Effector memory CD4-positive, alpha-beta T cell (primary cell): ENCODE measurements around the gene ZNF736.
"Not testable (repeated sequence)": the region's sequence is repeated elsewhere in the genome, so short reads cannot be mapped to it uniquely, and the experiment has no call there.

Experiments
- DNase-seq, 3 donors: peaks; one replicate each; pipeline ENCODE4 v3.0.0-alpha.2; 2020
- H3K27ac ChIP-seq: 2 replicates; pipeline ENCODE4 v1.7.0; 2013; ENCODE audit warnings: mild to moderate bottlenecking, low read length, moderate library complexity; ENCODE audit not compliant: insufficient read depth, poor library complexity, severe bottlenecking
- H3K27me3 ChIP-seq: replicated peaks from 2 replicates; pipeline ENCODE4 v1.7.0; 2013; ENCODE audit warnings: mild to moderate bottlenecking, low read length; ENCODE audit not compliant: insufficient read depth, control insufficient read depth, poor library complexity, severe bottlenecking
- H3K36me3 ChIP-seq: 2 replicates; pipeline ENCODE4 v1.7.0; 2013; ENCODE audit warnings: mild to moderate bottlenecking, low read length, moderate library complexity; ENCODE audit not compliant: control insufficient read depth, insufficient read depth
- H3K4me1 ChIP-seq: 2 replicates; pipeline ENCODE4 v1.7.0; 2013; ENCODE audit warnings: low read length, mild to moderate bottlenecking; ENCODE audit not compliant: control insufficient read depth, insufficient read depth, poor library complexity, severe bottlenecking
- H3K4me3 ChIP-seq: 2 replicates; pipeline ENCODE4 v1.7.0; 2013; ENCODE audit warnings: low read length, low read depth, mild to moderate bottlenecking; ENCODE audit not compliant: insufficient read depth, poor library complexity, severe bottlenecking
- H3K9me3 ChIP-seq: 2 replicates; pipeline ENCODE4 v1.7.0; 2013; ENCODE audit warnings: mild to moderate bottlenecking, low read length, moderate library complexity; ENCODE audit not compliant: control insufficient read depth

Gene ZNF736

DNA sequence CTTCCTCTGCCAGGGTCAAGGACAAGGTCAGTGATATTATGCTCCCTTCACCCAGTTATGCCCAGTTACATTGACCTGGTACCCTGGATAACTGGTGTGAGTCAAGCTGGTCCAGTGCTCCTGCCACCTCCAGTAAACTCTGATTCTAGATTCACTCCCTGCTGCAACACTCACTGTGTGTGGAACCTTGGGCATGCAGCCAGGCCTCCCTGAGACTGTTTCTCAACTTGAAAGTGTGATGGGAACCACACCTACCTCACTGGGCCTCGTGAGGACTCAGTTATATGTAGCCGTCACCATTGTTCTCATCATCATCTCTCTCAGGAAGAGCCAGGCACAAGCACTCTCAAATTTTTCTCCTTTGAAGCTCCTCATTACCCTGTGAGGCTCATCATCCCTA, 935 bp upstream of the ZNF736 start:
- H3K9me3 ChIP-seq = no peaks in the 10 kb centered on the region
- peaks cover 8% of the 10 kb centered on the region for H3K4me1 ChIP-seq
- DNase-seq = no peak
- no peaks in the 10 kb centered on the region for H3K27me3 ChIP-seq
- no peak overlapping the region for H3K4me3 ChIP-seq
- no peak overlapping the region for H3K27ac ChIP-seq
- no peaks in the 10 kb centered on the region for H3K36me3 ChIP-seq

- no peak for DNase-seq
- Histone ChIP-seq H3K27me3 (no peaks in the 10 kb centered on the region), H3K36me3 (no peaks in the 10 kb centered on the region), H3K9me3 (no peaks in the 10 kb centered on the region), H3K4me1 (peaks cover 6% of the 10 kb centered on the region), H3K27ac (peak overlapping the region; percentile 61), H3K4me3 (peak overlapping the region; percentile 92)
Observed at GRCh38 chr7:64314566-64314965, 805 bp downstream of the ZNF736 start.

DNA sequence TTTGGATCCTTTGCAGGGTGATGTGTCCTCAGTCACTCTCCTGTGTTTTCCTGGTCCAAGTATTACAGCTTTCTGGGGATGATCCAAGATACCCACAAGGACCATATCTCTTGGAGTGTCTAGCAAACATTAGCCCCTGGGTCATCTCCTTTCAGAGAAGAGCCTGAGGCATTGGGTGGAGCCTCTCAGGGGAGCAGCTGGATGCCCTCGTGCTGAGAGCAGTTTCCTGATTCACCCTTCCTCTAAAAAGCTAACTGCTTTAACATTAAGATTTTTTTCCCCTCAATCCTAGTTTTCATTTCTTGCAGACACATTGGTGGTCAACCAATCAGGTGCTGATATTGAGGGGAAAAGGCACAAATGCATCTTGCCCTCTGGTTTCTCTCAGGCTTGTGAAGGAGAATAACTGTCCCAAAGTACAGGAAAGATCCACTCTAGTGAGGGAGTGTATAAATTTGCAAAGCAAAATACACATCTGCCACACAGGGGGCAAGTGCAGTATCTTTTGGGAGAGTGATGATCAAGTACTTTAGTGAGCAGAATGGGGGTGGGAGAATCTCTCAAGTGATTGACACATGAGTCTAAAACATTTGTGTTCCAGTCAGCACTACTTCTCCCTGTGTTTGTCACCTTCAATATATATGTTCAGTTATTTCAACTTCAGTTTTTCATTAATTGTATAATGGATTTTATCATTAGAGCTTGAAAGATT, 2.4 kb downstream of the ZNF736 start:
- not testable (repeated sequence) for H3K27ac ChIP-seq, H3K36me3 ChIP-seq, H3K27me3 ChIP-seq, DNase-seq, H3K9me3 ChIP-seq, H3K4me3 ChIP-seq, H3K4me1 ChIP-seq

- H3K4me3 ChIP-seq = no peak overlapping the region
Observed at GRCh38 chr7:64320547-64321513, 7.1 kb downstream of the ZNF736 start.

DNA sequence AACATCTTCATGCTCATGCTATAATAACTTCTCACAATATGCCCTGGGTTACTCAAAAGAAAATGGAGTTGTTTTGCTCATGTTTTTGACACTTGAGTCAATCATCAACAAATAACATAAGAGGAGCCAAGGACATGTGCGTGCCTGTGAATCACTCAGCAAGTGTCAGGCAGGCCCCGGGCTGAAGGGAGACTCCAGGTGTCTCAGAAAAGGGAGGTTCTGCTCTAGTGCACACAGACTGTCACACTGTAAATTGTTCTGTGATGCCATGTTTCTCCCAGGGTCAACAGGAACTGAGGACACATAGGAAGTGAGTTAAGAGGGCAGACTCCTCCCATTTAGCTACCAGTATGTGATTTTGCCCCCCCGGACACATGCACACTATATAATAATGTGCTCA, 10.4 kb downstream of the ZNF736 start:
- H3K4me1 ChIP-seq, H3K27ac ChIP-seq, H3K9me3 ChIP-seq, H3K27me3 ChIP-seq, H3K36me3 ChIP-seq, DNase-seq, H3K4me3 ChIP-seq: not testable (repeated sequence)

More at GRCh38 chr7:64320547-64321513, 7.1 kb downstream of the ZNF736 start:
- no peaks in the 10 kb centered on the region for H3K27me3 ChIP-seq
- DNase-seq = no peak
- H3K36me3 ChIP-seq = no peaks in the 10 kb centered on the region
- H3K4me1 ChIP-seq = no peaks in the 10 kb centered on the region
- no peaks in the 10 kb centered on the region for H3K9me3 ChIP-seq
- no peak overlapping the region for H3K27ac ChIP-seq

DNA sequence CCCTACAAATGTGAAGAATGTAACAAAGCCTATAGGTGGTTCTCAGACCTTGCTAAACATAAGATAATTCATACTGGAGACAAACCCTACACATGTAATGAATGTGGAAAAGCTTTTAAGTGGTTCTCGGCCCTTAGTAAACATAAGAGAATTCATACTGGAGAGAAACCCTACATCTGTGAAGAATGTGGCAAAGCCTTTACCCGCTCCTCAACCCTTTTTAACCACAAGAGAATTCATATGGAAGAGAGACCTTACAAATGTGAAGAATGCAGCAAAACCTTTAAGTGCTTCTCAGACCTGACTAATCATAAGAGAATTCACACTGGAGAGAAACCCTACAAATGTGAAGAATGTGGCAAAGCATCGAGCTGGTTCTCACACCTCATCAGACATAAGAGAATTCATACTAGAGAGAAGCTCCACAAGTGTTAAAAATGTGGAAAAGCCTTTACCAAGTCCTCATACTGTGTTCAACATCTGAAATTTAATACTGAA, 35.0 kb downstream of the ZNF736 start:
- not testable (repeated sequence) for DNase-seq, H3K27me3 ChIP-seq, H3K4me1 ChIP-seq, H3K27ac ChIP-seq, H3K36me3 ChIP-seq
- H3K4me3 ChIP-seq = peak overlapping the region; percentile 24
- H3K9me3 ChIP-seq = peaks cover 59% of the 10 kb centered on the region

GRCh38 chr7:64359543-64359942, 45.8 kb downstream of the ZNF736 start:
- DNase-seq = no peak
- H3K27me3 ChIP-seq = no peaks in the 10 kb centered on the region
- no peak overlapping the region for H3K27ac ChIP-seq
- H3K9me3 ChIP-seq = peaks cover 47% of the 10 kb centered on the region
- no peak overlapping the region for H3K4me3 ChIP-seq
- no peaks in the 10 kb centered on the region for H3K36me3 ChIP-seq
- H3K4me1 ChIP-seq = no peaks in the 10 kb centered on the region

- DNase-seq = no peak
- Histone ChIP-seq H3K27me3 (no peaks in the 10 kb centered on the region), H3K9me3 (peaks cover 15% of the 10 kb centered on the region), H3K4me1 (no peaks in the 10 kb centered on the region), H3K27ac (no peak overlapping the region), H3K36me3 (no peaks in the 10 kb centered on the region), H3K4me3 (no peak overlapping the region)
Observed at GRCh38 chr7:64371116-64371515, 57.4 kb downstream of the ZNF736 start.

DNA sequence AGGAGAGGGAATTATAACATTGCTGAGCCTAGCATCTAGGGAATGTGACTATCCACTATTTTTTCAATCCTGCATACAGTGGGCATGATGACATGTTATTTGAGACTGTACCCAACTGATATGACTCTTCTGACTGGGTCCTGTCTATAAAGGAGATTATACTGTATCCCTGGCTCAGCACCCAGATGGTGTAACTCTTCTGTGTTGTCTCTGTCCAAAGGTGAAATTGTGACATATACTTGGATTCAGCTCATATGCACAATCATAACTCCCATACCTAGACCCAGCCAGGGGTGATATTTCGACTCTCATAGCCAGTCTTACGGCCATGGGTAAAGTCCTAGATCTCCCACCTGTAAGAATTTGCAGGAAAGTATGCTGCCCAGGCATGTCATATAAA, 59.3 kb downstream of the ZNF736 start:
- H3K27me3 ChIP-seq = no peaks in the 10 kb centered on the region
- H3K9me3 ChIP-seq = peaks cover 11% of the 10 kb centered on the region
- no peak for DNase-seq
- H3K4me1 ChIP-seq = no peaks in the 10 kb centered on the region
- no peak overlapping the region for H3K27ac ChIP-seq
- H3K36me3 ChIP-seq = no peaks in the 10 kb centered on the region
- H3K4me3 ChIP-seq = no peak overlapping the region

DNA sequence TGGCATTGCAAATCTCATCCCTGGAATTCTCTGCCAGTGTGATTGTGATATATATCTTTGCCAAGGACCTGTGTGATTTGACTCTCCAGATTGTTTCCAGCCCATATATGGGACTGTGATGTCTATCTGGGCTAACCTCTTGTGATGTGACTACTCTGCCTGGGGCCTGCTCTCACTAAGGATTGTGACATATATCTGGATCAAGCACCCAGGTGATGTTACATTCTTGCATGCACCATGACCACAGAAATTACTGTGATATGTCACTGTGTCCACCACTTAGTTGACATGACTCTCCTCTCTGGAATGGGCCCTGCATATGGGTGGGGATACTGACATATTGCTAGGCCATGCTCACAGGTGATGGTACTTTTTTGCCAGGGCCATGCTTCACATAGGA, 86.6 kb downstream of the ZNF736 start:
- H3K9me3 ChIP-seq = no peaks in the 10 kb centered on the region
- DNase-seq = no peak
- H3K36me3 ChIP-seq = no peaks in the 10 kb centered on the region
- H3K4me1 ChIP-seq = no peaks in the 10 kb centered on the region
- H3K4me3 ChIP-seq = no peak overlapping the region
- H3K27me3 ChIP-seq = no peaks in the 10 kb centered on the region
- H3K27ac ChIP-seq = no peak overlapping the region
